Left ventricle myocardium inferior (tissue), 1 donor: Measurements from ENCODE around the gene PIK3CA. TPM values are rescaled to one million over a fixed set of nuclear protein-coding genes. Genes with fewer than 3 reads are reported as not detected.
A peak's percentile ranks its signal among the peaks of the same experiment; 100 is the strongest.

ENCODE experiments used
- DNase-seq: peaks from one replicate; pipeline ENCODE4 v3.0.0-alpha.2; 2020
- H3K27ac ChIP-seq: fragments of 200-600 bp; replicated peaks from 2 replicates; pipeline ENCODE4 v1.8.0; 2021
- H3K27me3 ChIP-seq: fragments of 200-600 bp; 2 replicates; pipeline ENCODE4 v1.8.0; 2021; ENCODE audit warnings: low read depth
- H3K36me3 ChIP-seq: fragments of 200-600 bp; 2 replicates; pipeline ENCODE4 v1.8.0; 2021
- H3K4me1 ChIP-seq: fragments of 200-600 bp; 2 replicates; pipeline ENCODE4 v1.8.0; 2021
- H3K4me3 ChIP-seq: fragments of 200-600 bp; 2 replicates; pipeline ENCODE4 v1.8.0; 2021; ENCODE audit warnings: mild to moderate bottlenecking, moderate library complexity
- H3K9me3 ChIP-seq: fragments of 200-600 bp; replicated peaks from 2 replicates; pipeline ENCODE4 v1.8.0; 2021
- intact Hi-C: fragments of 100-400 bp; cut with micrococcal nuclease; formaldehyde crosslinking; loops from one replicate; pipeline ENCODE4 v1.11.0; 2022
- long read RNA-seq: library from polyadenylated mRNA; unstranded; transcript quantifications from one replicate; pipeline ENCODE4 v2.0.0, GENCODE V29; 2021
- total RNA-seq: library from RNA; stranded (reverse); fragmentation: NEBNext Ultra II Directional; extraction: Animal tissue kit (Norgen Biotek cat#: 25700); gene quantifications from one replicate; pipeline ENCODE4 v1.2.1, GENCODE V29; 2021
- TF ChIP-seq, protein P1 (sequence below): fragments of 200-600 bp; IDR thresholded peaks from 2 replicates; pipeline ENCODE4 v1.8.0; 2021; ENCODE audit warnings: antibody characterized with exemption, mild to moderate bottlenecking, borderline replicate concordance
- donor health status: DM: no; HTN: yes; CAD: no; lungs with severe emphysema.

The PIK3CA gene
- 19.6 TPM for total RNA-seq
- long read RNA-seq, full-length matches to known transcripts = 12 of 17 reads
- long read RNA-seq, partial matches to known transcripts = 3 of 17 reads
- long read RNA-seq, other reads (novel, unspliced or antisense) = 2 of 17 reads

DNA sequence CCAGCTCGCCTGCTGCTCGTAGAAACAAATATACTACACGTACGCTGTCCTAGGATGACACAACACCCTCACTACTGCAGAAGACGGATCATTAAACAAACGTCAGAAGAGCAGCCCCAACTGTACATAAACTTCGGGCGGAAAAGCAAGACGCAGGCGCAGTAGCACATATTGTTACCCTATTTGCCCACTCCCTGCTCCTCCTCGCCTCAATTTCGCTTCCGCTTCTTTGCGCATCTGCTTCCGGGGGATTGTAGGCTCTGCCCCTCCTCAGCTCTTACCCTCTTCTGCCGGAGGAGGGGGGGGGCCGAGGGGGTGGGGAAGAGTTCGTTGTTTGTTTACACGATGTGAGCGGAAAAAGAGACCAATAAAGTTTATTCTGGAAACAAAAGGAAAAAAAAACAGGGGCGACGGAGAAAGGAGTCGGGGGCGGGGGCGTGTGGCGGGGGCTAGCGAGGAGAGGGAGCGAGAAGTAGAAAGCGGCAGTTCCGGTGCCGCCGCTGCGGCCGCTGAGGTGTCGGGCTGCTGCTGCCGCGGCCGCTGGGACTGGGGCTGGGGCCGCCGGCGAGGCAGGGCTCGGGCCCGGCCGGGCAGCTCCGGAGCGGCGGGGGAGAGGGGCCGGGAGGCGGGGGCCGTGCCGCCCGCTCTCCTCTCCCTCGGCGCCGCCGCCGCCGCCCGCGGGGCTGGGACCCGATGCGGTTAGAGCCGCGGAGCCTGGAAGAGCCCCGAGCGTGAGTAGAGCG is at the start of gene PIK3CA:
PIK3CA (plus strand) TSS at position 485 of the 743 bp plus-strand sequence. CDS start 50,469 bp downstream, outside the sequence.
- peaks cover 58% of the 10 kb centered on the region for H3K4me1 ChIP-seq
- no peaks in the 10 kb centered on the region for H3K9me3 ChIP-seq
- H3K27ac ChIP-seq = peak within 1 kb of the TSS; percentile 98
- TF ChIP-seq, protein P1, sequence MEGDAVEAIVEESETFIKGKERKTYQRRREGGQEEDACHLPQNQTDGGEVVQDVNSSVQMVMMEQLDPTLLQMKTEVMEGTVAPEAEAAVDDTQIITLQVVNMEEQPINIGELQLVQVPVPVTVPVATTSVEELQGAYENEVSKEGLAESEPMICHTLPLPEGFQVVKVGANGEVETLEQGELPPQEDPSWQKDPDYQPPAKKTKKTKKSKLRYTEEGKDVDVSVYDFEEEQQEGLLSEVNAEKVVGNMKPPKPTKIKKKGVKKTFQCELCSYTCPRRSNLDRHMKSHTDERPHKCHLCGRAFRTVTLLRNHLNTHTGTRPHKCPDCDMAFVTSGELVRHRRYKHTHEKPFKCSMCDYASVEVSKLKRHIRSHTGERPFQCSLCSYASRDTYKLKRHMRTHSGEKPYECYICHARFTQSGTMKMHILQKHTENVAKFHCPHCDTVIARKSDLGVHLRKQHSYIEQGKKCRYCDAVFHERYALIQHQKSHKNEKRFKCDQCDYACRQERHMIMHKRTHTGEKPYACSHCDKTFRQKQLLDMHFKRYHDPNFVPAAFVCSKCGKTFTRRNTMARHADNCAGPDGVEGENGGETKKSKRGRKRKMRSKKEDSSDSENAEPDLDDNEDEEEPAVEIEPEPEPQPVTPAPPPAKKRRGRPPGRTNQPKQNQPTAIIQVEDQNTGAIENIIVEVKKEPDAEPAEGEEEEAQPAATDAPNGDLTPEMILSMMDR = no peak
- DNase-seq = peak; percentile 93
- intact Hi-C loops = loop anchor here (2.0 kb wide), 1 partner anchor 175 kb away; the partner anchor contains the start of gene ZNF639
- H3K36me3 ChIP-seq = no peaks in the 10 kb centered on the region
- no peaks in the 10 kb centered on the region for H3K27me3 ChIP-seq
- H3K4me3 ChIP-seq = peak within 1 kb of the TSS; percentile 96

DNA sequence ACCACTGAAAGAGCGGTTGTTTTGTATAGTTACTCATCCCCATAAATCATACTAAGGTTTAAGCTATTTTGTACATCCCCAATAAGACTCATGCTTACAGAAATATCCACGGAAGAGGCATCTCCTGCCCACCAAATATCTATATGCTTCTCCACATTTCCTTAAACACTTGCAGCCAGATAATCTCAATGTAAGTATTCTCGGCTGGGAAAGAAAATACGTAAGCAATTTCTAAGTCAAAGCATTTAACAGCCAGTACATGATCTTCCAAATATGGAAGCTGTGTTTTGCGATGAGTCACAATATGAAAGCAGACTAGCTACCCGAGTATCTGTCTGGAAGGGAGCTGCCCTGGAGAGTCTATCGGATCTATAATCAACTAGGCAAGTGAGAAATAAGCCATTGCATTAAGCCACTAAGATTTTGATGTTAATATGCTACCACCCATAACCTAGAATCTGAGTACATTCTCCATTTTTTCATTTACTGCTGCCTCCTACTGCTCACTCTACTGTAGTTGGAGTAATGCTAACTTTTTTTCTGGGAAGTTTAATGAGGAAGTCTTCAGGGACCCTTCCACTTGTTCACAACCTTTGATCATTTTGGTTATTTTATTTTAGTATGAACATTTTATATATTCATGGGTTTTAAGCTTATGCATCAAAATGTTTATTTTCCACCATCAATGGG is 49.6 kb upstream of the PIK3CA start:
- H3K27me3 ChIP-seq = peaks cover 7% of the 10 kb centered on the region
- no peaks in the 10 kb centered on the region for H3K4me1 ChIP-seq
- no peaks in the 10 kb centered on the region for H3K9me3 ChIP-seq
- intact Hi-C loops = no loop called here
- TF ChIP-seq, protein P1 = no peak
- no peak for DNase-seq
- no peaks in the 10 kb centered on the region for H3K36me3 ChIP-seq
- no peak overlapping the region for H3K27ac ChIP-seq
- H3K4me3 ChIP-seq = no peak overlapping the region

DNA sequence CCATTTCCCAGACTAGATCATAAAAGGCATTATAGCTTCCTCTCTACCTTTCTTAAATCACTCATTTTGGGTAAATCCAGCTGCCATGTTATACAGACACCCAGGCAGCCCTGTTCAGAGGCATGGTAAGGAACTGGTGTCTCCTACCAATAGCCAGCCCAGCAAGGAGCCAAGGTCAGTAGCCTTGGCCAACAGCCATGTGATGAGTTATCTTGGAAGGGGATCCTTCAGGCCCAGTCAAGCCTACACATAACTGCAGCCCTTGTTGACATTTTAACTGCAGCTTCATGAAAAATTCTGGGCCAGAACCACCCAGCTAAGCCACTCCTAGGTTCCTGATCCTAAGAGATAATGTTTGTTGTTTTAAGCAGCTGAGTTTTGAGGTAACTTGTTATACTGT is 47.5 kb upstream of the PIK3CA start:
- intact Hi-C loops = loop anchor here (5.0 kb wide), 1 partner anchor 217 kb away; no protein-coding TSS in a partner anchor
- Histone ChIP-seq H3K36me3 (no peaks in the 10 kb centered on the region), H3K27ac (no peak overlapping the region), H3K4me1 (no peaks in the 10 kb centered on the region), H3K27me3 (peaks cover 7% of the 10 kb centered on the region), H3K9me3 (no peaks in the 10 kb centered on the region), H3K4me3 (no peak overlapping the region)
- TF ChIP-seq, protein P1 = no peak
- DNase-seq = no peak

DNA sequence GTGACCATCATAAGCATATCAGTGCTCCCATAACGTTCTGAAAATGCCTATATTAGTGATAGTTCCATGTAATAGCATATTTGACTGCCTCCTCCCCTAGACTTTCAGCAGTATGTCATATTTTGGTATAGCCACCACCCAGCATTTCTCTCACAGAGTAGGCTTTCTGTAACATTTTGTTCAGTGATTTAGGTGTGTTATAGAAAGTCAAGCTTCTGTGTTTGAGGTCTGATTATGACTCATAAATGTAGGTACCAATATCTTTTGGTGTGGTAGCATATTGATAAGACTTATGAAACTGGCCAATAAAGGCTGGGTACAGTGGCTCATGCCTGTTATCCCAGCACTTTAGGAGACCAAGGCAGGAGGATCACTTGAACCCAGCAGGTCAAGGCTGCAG is 42.3 kb upstream of the PIK3CA start:
- Histone ChIP-seq H3K27ac (no peak overlapping the region), H3K27me3 (no peaks in the 10 kb centered on the region), H3K4me1 (no peaks in the 10 kb centered on the region), H3K9me3 (peaks cover 8% of the 10 kb centered on the region), H3K36me3 (no peaks in the 10 kb centered on the region), H3K4me3 (no peak overlapping the region)
- TF ChIP-seq, protein P1 = no peak
- no peak for DNase-seq
- intact Hi-C loops = no loop called here

DNA sequence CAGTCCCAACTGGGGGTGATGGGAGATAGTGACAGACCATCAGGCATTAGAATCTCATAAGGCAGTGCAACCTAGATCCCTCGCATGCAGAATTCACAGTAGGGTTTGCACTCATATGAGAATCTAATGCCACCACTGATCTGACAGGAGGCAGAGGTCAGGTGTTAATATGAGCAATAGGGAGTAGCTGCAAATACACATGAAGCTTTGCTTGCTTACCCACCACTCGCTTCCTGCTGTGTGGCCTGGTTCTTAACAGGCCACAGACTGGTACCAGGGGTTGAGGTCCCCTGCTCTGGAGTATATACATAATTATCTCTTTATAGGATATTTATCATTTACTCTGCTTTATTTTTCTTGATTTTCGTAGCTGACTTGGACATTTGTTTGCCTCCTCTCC is 40.5 kb upstream of the PIK3CA start:
- TF ChIP-seq, protein P1 = no peak
- no peak overlapping the region for H3K27ac ChIP-seq
- H3K27me3 ChIP-seq = no peaks in the 10 kb centered on the region
- no peaks in the 10 kb centered on the region for H3K4me1 ChIP-seq
- H3K4me3 ChIP-seq = no peak overlapping the region
- intact Hi-C loops = no loop called here
- no peak for DNase-seq
- no peaks in the 10 kb centered on the region for H3K36me3 ChIP-seq
- H3K9me3 ChIP-seq = peaks cover 8% of the 10 kb centered on the region
